Gastrocnemius medialis (tissue), 4 donors: ENCODE measurements around the gene GPR32. TPM values are rescaled to one million over a fixed set of nuclear protein-coding genes. Genes with fewer than 3 reads are reported as not detected.
"Not testable (repeated sequence)": the region's sequence is repeated elsewhere in the genome, so short reads cannot be mapped to it uniquely, and the experiment has no call there.

Experiments used
- ATAC-seq, 2 donors: fragments of 150-250 bp; one replicate each; pipeline ENCODE4 v1.9.1; 2016
- DNase-seq, 2 donors: peaks; one replicate each; pipeline ENCODE4 v3.0.0-alpha.2; 2019
- H3K27ac ChIP-seq, 4 donors: fragments of 200-600 bp; sonication (generic); 1 replicate in 1 of 4; 2 replicates in 3 of 4; pipeline ENCODE4 v1.5.1; 2016 to 2018; ENCODE audit warnings: mild to moderate bottlenecking in 2 of 4, moderate library complexity in 1 of 4
- H3K27me3 ChIP-seq, 3 donors: fragments of 200-600 bp; sonication (generic) in 2 of 3; 1 replicate in 1 of 3; 2 replicates in 2 of 3; pipeline versions ENCODE4 v1.5.1 to v1.6.0; 2016 to 2019; ENCODE audit warnings: mild to moderate bottlenecking in 1 of 3, moderate library complexity in 1 of 3
- H3K36me3 ChIP-seq, 2 donors: fragments of 200-600 bp; sonication (generic) in 1 of 2; one replicate each; pipeline ENCODE4 v1.5.1; 2017 to 2018
- H3K4me1 ChIP-seq, 2 donors: fragments of 200-600 bp; sonication (generic) in 1 of 2; one replicate each; pipeline ENCODE4 v1.5.1; 2016 to 2017; ENCODE audit warnings: mild to moderate bottlenecking in 2 of 2
- H3K4me3 ChIP-seq, 4 donors: fragments of 200-600 bp; sonication (generic) in 3 of 4; 1 replicate in 1 of 4; 2 replicates in 3 of 4; pipeline ENCODE4 v1.5.1; 2016 to 2019; ENCODE audit warnings: mild to moderate bottlenecking in 2 of 4
- H3K9me3 ChIP-seq, 3 donors: fragments of 200-600 bp; sonication (generic) in 2 of 3; 1 replicate in 1 of 3; 2 replicates in 2 of 3; pipeline ENCODE4 v1.5.1; 2016 to 2019
- POLR2A ChIP-seq, 2 donors: fragments of 450-650 bp; IDR thresholded peaks; one replicate each; pipeline ENCODE4 v1.6.1; 2017; ENCODE audit warnings: antibody characterized with exemption in 2 of 2, mild to moderate bottlenecking in 2 of 2, moderate library complexity in 2 of 2
- in situ Hi-C, 4 donors: fragments of 200-750 bp; cut with MboI; loops; one replicate each; pipeline versions ENCODE4 v1.15.0 to v1.8.0; 2017; ENCODE audit warnings: low sequenced_read_pairs in 4 of 4
- intact Hi-C: fragments of 100-400 bp; cut with DNase I; formaldehyde crosslinking; loops from one replicate; pipeline ENCODE4 v1.15.1; 2023; ENCODE audit warnings: low total_unique reads
- total RNA-seq, 4 donors: library from RNA; depleted of rRNA; stranded (reverse); fragments of >200 nt; gene quantifications; one replicate each; pipeline versions ENCODE4 v1.1.0 to v1.2.3, GENCODE V29; 2016
- TF ChIP-seq, protein P1 (sequence below), 5 experiments: fragments of 450-650 bp in 3 of 5; fragments of 200-600 bp in 2 of 5; sonication (generic) in 2 of 5; IDR thresholded peaks in 4 of 5; conservative IDR thresholded peaks in 1 of 5; 1 replicate in 4 of 5; 2 replicates in 1 of 5; pipeline ENCODE4 v1.5.1; 2016 to 2019; ENCODE audit warnings: antibody characterized with exemption in 5 of 5, mild to moderate bottlenecking in 3 of 5, moderate library complexity in 3 of 5

The GPR32 gene
- total RNA-seq, 4 donors from 2014 or later: not detected

- Histone ChIP-seq H3K4me1 (no peaks in the 10 kb centered on the region), H3K36me3 (no peaks in the 10 kb centered on the region), H3K27me3 (no peaks in the 10 kb centered on the region), H3K27ac (no peak overlapping the region), H3K9me3 (no peaks in the 10 kb centered on the region), H3K4me3 (no peak overlapping the region)
- TF ChIP-seq, protein P1, sequence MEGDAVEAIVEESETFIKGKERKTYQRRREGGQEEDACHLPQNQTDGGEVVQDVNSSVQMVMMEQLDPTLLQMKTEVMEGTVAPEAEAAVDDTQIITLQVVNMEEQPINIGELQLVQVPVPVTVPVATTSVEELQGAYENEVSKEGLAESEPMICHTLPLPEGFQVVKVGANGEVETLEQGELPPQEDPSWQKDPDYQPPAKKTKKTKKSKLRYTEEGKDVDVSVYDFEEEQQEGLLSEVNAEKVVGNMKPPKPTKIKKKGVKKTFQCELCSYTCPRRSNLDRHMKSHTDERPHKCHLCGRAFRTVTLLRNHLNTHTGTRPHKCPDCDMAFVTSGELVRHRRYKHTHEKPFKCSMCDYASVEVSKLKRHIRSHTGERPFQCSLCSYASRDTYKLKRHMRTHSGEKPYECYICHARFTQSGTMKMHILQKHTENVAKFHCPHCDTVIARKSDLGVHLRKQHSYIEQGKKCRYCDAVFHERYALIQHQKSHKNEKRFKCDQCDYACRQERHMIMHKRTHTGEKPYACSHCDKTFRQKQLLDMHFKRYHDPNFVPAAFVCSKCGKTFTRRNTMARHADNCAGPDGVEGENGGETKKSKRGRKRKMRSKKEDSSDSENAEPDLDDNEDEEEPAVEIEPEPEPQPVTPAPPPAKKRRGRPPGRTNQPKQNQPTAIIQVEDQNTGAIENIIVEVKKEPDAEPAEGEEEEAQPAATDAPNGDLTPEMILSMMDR (IDR thresholded peaks at IDR 0.05 in 4 of 5, conservative IDR thresholded peaks at IDR 0.05 in 1 of 5): no peak
- no peak for TF ChIP-seq POLR2A (IDR thresholded peaks at IDR 0.05)
- in situ Hi-C loops (no loop called here), intact Hi-C loops (no loop called here)
- no peak for ATAC-seq
- DNase-seq: no peak
Measured at GRCh38 chr19:50749490-50749889, 20.8 kb upstream of the GPR32 start.

GRCh38 chr19:50750010-50750409 lies 20.3 kb upstream of the GPR32 start:
- no peaks in the 10 kb centered on the region for H3K36me3 ChIP-seq
- DNase-seq (no peak), ATAC-seq (no peak)
- H3K4me1 ChIP-seq: no peaks in the 10 kb centered on the region
- H3K9me3 ChIP-seq: no peaks in the 10 kb centered on the region
- TF ChIP-seq, protein P1 (IDR thresholded peaks at IDR 0.05 in 4 of 5, conservative IDR thresholded peaks at IDR 0.05 in 1 of 5): no peak
- no peak for TF ChIP-seq POLR2A (IDR thresholded peaks at IDR 0.05)
- H3K27me3 ChIP-seq: no peaks in the 10 kb centered on the region
- in situ Hi-C loops: no loop called here
- H3K27ac ChIP-seq: no peak overlapping the region
- H3K4me3 ChIP-seq: no peak overlapping the region
- intact Hi-C loops: no loop called here

DNA sequence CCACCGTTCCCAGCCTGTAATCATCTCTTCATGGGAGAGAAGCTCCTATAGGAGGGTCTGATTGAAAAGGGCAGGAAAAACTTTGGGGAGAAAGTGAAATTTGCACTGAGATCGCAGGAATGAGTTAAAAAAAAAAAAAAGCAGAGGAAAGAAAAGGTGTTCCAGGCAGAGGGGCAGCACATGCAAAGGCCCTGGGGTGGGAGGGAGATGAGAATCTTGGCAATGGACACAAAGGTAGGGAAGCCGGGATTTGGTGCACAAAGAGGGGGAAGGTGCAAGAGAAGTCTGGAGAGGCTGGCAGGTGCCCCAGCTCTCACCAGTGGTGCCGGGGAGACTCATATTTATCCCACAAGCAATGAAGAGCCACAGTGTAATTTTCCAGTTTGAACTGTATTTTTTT lies 16.4 kb upstream of the GPR32 start:
- Histone ChIP-seq H3K36me3 (no peaks in the 10 kb centered on the region), H3K27ac (no peak overlapping the region), H3K27me3 (no peaks in the 10 kb centered on the region), H3K9me3 (no peaks in the 10 kb centered on the region), H3K4me3 (no peak overlapping the region), H3K4me1 (no peaks in the 10 kb centered on the region)
- in situ Hi-C loops: no loop called here
- intact Hi-C loops: no loop called here
- TF ChIP-seq POLR2A (IDR thresholded peaks at IDR 0.05): no peak
- TF ChIP-seq, protein P1 (IDR thresholded peaks at IDR 0.05 in 4 of 5, conservative IDR thresholded peaks at IDR 0.05 in 1 of 5): no peak
- ATAC-seq: no peak
- DNase-seq: no peak

GRCh38 chr19:50756244-50756643 lies 14.0 kb upstream of the GPR32 start:
- H3K27ac ChIP-seq, H3K4me3 ChIP-seq, intact Hi-C loops, ATAC-seq, H3K9me3 ChIP-seq, DNase-seq, H3K4me1 ChIP-seq, H3K36me3 ChIP-seq, in situ Hi-C loops, H3K27me3 ChIP-seq: not testable (repeated sequence)

DNA sequence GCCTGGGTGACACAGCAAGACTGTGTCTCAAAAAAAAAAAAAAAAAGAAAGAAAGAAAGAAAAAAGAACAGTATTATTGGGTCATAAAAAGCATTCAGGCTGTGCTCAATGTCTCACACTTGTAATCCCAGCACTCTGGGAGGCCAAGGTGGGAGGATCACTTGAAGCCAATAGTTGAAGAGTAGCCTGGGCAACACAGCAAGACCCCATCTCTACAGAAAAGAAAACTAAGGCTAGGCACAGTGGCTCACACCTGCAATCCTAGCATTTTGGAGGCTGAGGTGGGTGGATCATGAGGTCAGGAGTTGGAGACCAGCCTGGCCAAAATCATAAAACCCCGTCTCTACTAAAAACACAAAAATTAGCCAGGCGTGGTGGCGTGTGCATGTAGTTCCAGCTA lies 12.6 kb upstream of the GPR32 start:
- H3K4me3 ChIP-seq, H3K9me3 ChIP-seq, in situ Hi-C loops, H3K4me1 ChIP-seq, ATAC-seq, DNase-seq, intact Hi-C loops, H3K36me3 ChIP-seq, H3K27me3 ChIP-seq, H3K27ac ChIP-seq: not testable (repeated sequence)

DNA sequence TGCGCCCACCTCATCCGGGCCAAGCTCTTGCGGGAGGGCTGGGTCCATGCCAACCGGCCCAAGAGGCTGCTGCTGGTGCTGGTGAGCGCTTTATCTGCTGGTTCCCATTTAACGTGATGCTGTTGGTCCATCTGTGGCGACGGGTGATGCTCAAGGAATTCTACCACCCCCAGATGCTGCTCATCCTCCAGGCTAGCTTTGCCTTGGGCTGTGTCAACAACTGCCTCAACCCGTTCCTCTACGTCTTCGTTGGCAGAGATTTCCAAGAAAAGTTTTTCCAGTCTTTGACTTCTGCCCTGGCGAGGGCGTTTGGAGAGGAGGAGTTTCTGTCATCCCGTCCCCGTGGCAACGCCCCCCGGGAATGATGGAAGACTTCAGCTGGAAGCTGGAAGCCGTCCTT lies 11.2 kb upstream of the GPR32 start:
- in situ Hi-C loops, DNase-seq, H3K4me3 ChIP-seq, ATAC-seq, H3K36me3 ChIP-seq, intact Hi-C loops, H3K4me1 ChIP-seq, H3K9me3 ChIP-seq, H3K27me3 ChIP-seq, H3K27ac ChIP-seq: not testable (repeated sequence)
